Mononuclear cell (primary cell): ENCODE measurements around the gene DMAC2. TPM values are rescaled to one million over a fixed set of nuclear protein-coding genes. Genes with fewer than 3 reads are reported as not detected.
"Not testable (repeated sequence)": the region's sequence is repeated elsewhere in the genome, so short reads cannot be mapped to it uniquely, and the experiment has no call there.

ENCODE experiments used
- H3K27me3 ChIP-seq: 2 replicates; pipeline ENCODE4 v1.6.0; 2011; ENCODE audit warnings: low read length, control low read depth; ENCODE audit not compliant: insufficient read depth
- H3K4me1 ChIP-seq: 2 replicates; pipeline ENCODE4 v1.5.1; 2011; ENCODE audit warnings: mild to moderate bottlenecking, low read length, control low read depth; ENCODE audit not compliant: insufficient read depth
- H3K4me3 ChIP-seq: 2 replicates; pipeline ENCODE4 v1.5.1; 2011; ENCODE audit warnings: mild to moderate bottlenecking, low read length, moderate library complexity
- H3K9me3 ChIP-seq: 2 replicates; pipeline ENCODE4 v1.5.1; 2011; ENCODE audit warnings: low read depth, mild to moderate bottlenecking, control low read depth, low read length
- total RNA-seq: library from RNA; depleted of rRNA; stranded (reverse); fragments of >200 nt; gene quantifications from one replicate; pipeline ENCODE4 v1.2.3, GENCODE V29; 2012

The DMAC2 gene
- total RNA-seq, 1 donor = 13.0 TPM

DNA sequence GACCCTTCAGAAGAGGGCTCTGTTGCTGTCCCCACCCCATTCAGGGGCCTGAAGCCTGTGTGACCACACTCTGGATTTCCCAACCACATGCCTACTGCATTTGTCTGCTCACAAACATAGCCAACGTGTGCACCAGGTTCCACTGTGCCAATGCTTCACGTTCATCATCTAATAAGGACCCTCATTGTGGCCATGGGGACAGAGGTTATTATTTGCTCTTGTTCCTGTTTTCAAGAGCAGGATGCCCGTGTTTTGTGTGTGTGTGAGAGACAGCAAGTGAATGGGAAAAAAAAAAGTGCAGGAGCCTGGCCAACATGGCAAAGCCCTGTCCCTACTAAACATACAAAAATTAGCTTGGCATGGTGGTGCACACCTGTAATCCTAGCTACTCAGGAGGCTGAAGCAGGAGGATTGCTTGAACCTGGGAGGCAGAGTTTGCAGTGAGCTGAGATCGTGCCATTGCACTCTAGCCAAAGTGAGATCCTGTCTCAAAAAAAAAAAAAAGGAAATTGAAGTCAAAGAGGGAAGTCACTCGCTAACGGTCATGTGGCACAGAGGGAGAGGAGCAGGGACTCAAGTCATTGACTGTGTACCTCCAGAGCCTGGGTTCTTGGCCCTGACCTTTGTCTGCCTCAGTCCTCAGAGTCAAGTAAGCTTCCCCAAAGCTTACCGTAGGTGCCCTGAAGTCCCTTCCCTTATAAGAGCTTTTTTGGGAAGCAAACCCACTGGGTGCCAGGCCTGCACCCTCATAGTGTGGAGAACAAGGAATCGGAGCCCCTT, 19.4 kb downstream of the DMAC2 start:
- H3K27me3 ChIP-seq = no peaks in the 10 kb centered on the region
- H3K4me3 ChIP-seq = no peak overlapping the region
- no peaks in the 10 kb centered on the region for H3K9me3 ChIP-seq
- H3K4me1 ChIP-seq = peaks cover 67% of the 10 kb centered on the region

DNA sequence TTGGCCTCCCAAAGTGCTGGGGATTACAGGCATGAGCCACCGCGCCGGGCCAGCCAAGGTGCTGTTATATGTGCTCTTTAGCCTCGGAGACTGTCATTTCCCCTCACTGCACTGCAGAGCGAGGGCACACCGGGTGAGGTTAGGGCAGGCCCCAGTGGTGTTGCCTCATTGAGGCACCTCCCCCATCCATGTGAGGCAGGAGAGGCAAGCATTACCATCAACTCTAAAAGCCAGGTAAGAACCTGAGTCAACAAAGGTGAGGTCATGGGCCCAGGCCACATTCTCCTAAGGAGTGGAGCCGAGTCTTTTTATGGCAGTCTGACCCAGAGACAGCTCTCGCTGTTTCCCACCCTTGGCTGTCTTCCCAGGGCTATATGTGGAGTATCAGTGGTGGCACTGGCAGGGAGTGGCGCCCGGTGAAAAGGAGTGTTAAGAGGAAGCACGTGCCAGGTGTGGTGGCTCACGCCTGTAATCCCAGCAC, 23.5 kb downstream of the DMAC2 start:
- Histone ChIP-seq H3K4me3 (no peak overlapping the region), H3K4me1 (peaks cover 52% of the 10 kb centered on the region)

DNA sequence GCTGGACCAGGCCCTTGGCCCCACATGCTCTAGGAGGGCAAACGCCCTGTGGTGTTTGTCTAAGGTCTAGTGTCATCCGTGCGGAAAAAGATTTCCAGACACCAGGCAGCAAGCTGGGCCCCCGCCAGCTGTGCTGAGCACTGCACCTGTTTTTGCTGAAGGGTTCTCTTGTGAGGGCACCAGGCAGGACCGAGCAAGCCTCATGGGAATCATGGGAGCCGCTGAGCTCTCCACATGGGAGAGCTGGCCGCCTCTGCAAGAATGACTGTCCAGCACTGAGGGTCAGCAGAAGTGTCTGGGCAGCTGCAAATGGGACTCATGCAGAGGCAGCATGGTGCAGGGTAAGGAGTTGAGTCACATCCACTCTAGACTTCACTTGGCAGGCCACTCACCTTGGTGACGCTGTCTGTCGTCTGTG, 24.5 kb downstream of the DMAC2 start:
- H3K9me3 ChIP-seq = no peaks in the 10 kb centered on the region
- no peaks in the 10 kb centered on the region for H3K27me3 ChIP-seq
- H3K4me3 ChIP-seq = no peak overlapping the region
- H3K4me1 ChIP-seq = peaks cover 52% of the 10 kb centered on the region

More for the DNA sequence above, 23.5 kb downstream of the DMAC2 start:
- Histone ChIP-seq H3K9me3 (no peaks in the 10 kb centered on the region), H3K27me3 (no peaks in the 10 kb centered on the region)

DNA sequence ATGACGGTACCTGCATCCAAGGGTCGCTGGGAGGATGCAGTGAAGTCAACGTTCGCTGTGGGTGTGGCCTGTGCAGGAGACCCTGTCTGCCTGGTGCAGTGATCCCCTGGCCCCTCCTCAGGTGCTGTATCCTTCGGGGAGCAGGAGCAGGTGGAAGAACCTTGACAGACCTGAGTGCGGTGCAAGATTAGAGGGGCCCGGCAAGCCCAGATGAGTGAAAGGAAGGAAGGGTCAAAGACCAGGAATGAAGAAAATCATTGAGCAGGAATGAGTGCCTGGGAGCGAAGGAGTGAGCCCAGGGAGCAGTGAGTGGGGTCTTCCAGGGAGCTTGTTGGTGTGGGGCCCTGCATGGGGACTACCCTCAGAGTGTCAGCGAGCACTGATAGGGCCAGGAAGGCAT, 25.3 kb downstream of the DMAC2 start:
- Histone ChIP-seq H3K4me3 (no peak overlapping the region), H3K27me3 (no peaks in the 10 kb centered on the region), H3K4me1 (peaks cover 52% of the 10 kb centered on the region), H3K9me3 (no peaks in the 10 kb centered on the region)

DNA sequence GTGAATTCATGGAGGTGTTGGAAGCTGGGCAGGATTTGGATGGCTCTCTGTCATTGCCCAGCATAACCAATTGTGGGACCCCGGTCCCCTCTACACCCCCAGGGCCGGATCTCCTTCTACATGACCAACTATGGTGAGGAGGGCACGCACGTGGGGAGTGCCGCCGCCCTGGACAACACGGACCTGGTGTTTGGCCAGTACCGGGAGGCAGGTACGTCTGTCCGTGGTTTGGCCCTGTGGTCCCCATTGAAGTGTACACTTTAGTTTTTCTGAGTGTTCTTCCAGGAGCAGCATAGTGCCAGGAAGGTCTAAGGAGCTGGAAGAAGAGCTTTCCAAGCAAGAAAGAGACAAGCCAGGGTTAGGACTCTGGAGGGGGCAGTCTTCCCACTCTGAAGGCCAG, 25.8 kb downstream of the DMAC2 start:
- H3K9me3 ChIP-seq = no peaks in the 10 kb centered on the region

DNA sequence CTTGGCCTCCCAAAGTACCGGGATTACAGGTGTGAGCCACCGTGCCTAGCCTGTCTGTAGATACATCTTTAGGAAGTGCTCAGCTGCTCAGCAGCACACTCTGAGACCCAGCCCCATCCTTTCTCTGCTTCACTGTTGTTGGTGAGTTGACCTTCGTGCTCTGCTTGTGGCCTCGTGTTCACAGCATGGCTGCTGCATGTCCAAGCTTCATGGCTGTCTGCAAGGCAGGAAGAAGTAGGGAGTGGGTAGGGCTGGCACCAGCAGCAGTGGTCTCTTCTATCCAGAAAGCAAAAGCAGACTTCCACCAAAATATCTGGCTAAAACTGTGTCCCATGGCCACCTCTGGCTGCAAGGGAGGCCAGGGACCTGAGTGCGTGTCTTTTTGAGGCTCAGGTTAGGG, 26.8 kb downstream of the DMAC2 start:
- no peak overlapping the region for H3K4me3 ChIP-seq
- peaks cover 53% of the 10 kb centered on the region for H3K4me1 ChIP-seq
- no peaks in the 10 kb centered on the region for H3K27me3 ChIP-seq
- H3K9me3 ChIP-seq = no peaks in the 10 kb centered on the region

More for the DNA sequence above, 25.8 kb downstream of the DMAC2 start:
- Histone ChIP-seq H3K4me1 (peaks cover 52% of the 10 kb centered on the region), H3K4me3 (no peak overlapping the region), H3K27me3 (no peaks in the 10 kb centered on the region)

DNA sequence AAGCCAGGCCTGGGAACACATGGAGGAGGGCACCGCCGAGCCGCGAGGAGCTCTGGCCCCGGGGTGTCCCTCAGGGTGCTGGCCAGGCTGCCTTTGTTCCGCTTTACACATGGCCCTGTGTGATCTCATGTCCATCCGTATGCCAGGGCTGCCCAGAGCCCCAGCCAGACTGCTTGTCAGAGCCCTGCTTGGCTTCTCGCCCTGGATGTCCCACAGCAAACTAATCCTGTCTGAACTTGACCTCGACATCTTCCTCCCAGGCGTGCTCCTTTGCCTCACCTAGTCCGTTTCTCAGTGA, 27.8 kb downstream of the DMAC2 start:
- no peaks in the 10 kb centered on the region for H3K9me3 ChIP-seq
- no peaks in the 10 kb centered on the region for H3K27me3 ChIP-seq
- peaks cover 63% of the 10 kb centered on the region for H3K4me1 ChIP-seq
- H3K4me3 ChIP-seq = no peak overlapping the region

DNA sequence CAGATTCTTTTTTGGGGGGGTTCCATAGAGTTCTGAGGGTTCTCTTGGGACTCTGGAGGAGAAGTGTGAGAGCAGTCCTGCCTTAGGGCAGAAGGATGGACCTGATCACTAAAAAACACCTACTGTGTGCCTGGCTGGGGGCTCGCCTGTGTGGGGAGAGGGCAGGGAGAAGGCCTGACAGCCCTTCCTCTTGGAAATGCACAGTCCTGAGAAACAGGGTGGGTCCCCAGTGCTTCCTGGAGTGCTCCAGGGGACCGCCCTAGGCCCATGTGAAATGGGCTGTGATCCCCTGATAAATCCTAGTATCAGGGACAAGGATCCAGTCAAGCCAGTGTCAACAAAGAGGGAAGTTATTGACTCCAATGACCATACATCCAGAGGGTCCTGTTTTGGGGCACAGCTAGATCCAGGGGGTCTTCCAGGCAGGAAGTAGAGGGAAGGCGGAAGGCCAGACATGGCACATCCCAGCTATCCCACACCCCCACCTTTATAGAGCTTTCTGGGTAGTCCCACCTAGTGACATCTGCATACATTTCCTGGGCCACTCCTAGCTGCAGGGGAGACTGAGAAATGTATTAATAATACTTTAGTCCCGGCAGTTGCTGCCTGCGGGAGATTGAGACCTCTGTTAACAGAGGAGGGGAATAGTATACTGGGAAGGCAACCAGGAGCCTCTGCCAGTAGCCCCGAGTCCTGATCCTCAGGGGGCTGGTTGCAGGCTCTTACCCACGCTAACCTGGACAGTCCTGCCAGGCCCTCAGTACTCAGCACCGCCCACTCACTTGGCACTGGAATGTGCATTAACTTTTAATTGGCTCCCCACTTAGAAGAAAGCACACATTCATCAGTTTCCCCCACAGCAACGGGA, 28.4 kb downstream of the DMAC2 start:
- H3K4me3 ChIP-seq = no peak overlapping the region
- peaks cover 69% of the 10 kb centered on the region for H3K4me1 ChIP-seq
- no peaks in the 10 kb centered on the region for H3K27me3 ChIP-seq

DNA sequence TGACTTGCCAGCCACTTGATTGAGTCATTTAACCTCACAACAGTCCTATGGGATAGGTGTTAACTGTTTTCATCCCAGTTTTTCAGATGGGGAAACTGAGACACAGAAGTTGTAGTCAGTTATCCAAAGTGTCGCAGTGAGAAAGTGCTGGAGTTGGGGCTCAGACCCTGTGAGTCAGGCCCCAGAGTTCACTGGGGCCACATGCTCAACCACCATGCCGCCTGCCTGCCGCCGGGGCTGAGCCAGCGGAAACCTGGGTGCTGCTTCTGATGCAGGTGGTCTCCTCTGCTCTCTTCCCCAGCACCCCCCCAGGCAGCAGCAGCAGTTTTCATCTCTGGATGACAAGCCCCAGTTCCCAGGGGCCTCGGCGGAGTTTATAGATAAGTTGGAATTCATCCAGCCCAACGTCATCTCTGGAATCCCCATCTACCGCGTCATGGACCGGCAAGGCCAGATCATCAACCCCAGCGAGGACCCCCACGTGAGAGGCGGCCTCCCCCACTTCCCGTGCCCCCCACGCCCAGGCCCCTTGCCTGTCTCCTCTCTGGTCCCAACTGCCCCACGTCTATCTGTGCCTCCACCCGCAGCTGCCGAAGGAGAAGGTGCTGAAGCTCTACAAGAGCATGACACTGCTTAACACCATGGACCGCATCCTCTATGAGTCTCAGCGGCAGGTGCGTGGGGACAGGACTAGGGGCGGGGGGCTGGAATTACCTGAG, 29.2 kb downstream of the DMAC2 start:
- H3K27me3 ChIP-seq = no peaks in the 10 kb centered on the region
- H3K9me3 ChIP-seq = no peaks in the 10 kb centered on the region
- peaks cover 78% of the 10 kb centered on the region for H3K4me1 ChIP-seq
- H3K4me3 ChIP-seq = no peak overlapping the region

More for the DNA sequence above, 28.4 kb downstream of the DMAC2 start:
- no peaks in the 10 kb centered on the region for H3K9me3 ChIP-seq

DNA sequence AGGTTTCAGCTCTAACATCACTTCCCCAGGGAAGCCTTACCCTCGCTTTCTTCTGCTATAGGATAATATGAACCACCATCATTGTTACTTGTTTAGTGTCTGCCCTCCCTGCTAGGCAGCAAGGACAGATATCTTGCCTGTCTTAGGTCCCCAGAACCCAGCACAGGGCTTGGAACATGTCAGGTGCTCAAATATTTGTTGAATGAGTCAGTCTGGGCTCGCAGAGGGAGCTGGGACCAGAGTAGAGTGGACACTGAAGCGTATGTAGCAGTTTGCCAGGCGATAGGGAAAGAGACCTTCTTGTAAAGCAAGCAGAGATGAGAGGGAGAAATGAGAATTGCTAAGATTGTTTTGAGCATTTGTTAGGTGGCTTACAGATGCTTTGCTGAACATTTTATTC, 30.4 kb downstream of the DMAC2 start:
- no peaks in the 10 kb centered on the region for H3K27me3 ChIP-seq
- peaks cover 74% of the 10 kb centered on the region for H3K4me1 ChIP-seq
- no peaks in the 10 kb centered on the region for H3K9me3 ChIP-seq
- H3K4me3 ChIP-seq = no peak overlapping the region

DNA sequence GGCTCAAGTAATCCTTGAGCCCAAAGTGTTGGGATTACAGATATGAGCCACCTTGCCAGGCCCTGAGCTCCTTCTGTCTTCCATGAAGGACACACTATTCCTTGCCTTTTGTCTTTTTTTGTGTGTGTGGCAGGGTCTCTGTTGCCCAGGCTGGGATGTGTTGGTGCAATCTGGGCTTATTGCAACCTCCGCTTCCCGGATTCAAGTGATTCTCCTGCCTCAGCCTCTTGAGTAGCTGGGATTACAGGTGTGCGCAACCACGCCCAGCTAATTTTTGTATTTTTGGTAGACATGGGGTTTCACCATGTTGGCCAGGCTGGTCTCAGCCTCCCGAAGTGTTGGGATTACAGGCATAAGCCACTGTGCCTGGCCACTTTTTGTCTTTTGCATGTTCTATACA, 30.9 kb downstream of the DMAC2 start:
- not testable (repeated sequence) for H3K4me3 ChIP-seq, H3K9me3 ChIP-seq, H3K27me3 ChIP-seq
- H3K4me1 ChIP-seq = peaks cover 69% of the 10 kb centered on the region

DNA sequence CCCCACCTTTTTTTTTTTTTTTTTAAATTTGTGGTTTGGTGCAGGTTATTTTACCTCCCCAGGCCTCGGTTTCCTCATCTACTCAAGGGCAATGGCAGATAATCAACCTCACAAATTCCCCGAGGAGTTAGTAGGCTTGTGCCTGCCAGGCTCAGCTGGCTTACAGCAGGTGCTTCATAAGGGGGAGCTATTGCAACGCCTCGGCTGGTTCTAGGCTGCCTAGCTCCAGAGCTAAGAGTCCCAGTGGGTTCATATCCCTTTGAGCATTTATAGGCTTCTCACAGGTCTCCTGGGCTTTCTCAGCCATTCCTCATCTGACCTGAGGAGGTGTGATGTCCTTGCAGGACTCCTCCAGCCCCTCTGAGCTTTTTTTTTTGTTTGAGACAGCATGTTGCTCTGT, 31.5 kb downstream of the DMAC2 start:
- H3K4me3 ChIP-seq = no peak overlapping the region
- H3K9me3 ChIP-seq = no peaks in the 10 kb centered on the region
- H3K27me3 ChIP-seq = no peaks in the 10 kb centered on the region
- peaks cover 65% of the 10 kb centered on the region for H3K4me1 ChIP-seq

DNA sequence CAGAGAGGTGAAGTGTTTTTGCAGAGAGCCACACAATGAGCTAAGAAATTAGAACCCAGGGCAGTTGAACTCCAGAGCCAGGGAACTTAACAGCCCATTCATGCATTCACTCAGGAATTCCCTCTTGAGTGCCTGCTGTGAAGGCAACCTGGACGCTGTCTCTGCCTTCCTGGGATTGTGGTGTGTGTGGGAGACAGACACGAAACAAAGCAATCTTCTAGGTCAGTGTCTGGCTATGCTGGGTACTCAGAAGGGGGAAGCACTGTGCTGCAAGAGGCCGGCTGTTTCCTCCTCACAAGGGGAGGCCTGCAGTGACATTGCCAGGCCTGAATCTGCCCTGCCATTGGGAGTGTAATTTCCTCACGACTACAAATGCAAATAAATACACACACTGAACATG, 32.4 kb downstream of the DMAC2 start:
- no peaks in the 10 kb centered on the region for H3K27me3 ChIP-seq
- peaks cover 65% of the 10 kb centered on the region for H3K4me1 ChIP-seq
- H3K9me3 ChIP-seq = no peaks in the 10 kb centered on the region
- H3K4me3 ChIP-seq = no peak overlapping the region

DNA sequence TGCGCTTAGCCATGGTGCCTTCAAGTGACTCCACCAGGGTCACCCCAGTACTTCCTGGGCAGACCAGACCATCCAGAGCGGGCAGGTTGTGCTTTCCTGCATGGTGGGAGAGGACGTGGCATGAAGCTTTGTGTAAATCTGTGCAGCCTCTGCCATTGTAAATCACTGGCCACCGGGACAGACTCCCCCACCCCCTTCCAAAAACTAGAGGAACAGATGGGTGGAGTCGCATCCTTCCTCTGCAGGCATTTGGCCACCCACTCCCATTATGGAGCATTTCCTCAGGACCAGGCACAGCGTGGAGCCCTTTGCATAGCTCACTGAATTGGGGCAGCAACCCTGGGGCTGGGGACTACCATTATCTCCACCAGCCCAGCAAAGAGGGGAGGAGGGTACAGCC, 33.9 kb downstream of the DMAC2 start:
- no peaks in the 10 kb centered on the region for H3K27me3 ChIP-seq
- H3K4me3 ChIP-seq = no peak overlapping the region
- H3K4me1 ChIP-seq = peaks cover 60% of the 10 kb centered on the region
- H3K9me3 ChIP-seq = no peaks in the 10 kb centered on the region
